Hepatocyte (in vitro differentiated cells): ENCODE measurements around the gene SYCE3. TPM values are rescaled to one million over a fixed set of nuclear protein-coding genes. Genes with fewer than 3 reads are reported as not detected.
A peak's percentile ranks its signal among the peaks of the same experiment; 100 is the strongest.

Experiments
- DNase-seq: peaks from one replicate; pipeline ENCODE4 v3.0.0-alpha.2; 2016; ENCODE audit warnings: low spot score
- H2AFZ ChIP-seq: fragments of 200-600 bp; sonication (generic); 2 replicates; pipeline ENCODE4 v1.6.0; 2016; ENCODE audit warnings: antibody characterized with exemption, mild to moderate bottlenecking
- H3K27ac ChIP-seq: fragments of 200-600 bp; sonication (generic); 2 replicates; pipeline ENCODE4 v1.5.1; 2016; ENCODE audit warnings: mild to moderate bottlenecking
- H3K27me3 ChIP-seq: fragments of 200-600 bp; sonication (generic); 2 replicates; pipeline ENCODE4 v1.6.1; 2016
- H3K36me3 ChIP-seq: fragments of 200-600 bp; sonication (generic); replicated peaks from 2 replicates; pipeline ENCODE4 v1.5.1; 2016; ENCODE audit warnings: low read depth; ENCODE audit not compliant: insufficient read depth
- H3K4me1 ChIP-seq: fragments of 200-600 bp; sonication (generic); 2 replicates; pipeline ENCODE4 v1.5.1; 2016; ENCODE audit warnings: mild to moderate bottlenecking, moderate library complexity; ENCODE audit not compliant: insufficient read depth
- H3K4me2 ChIP-seq: fragments of 200-600 bp; sonication (generic); 2 replicates; pipeline ENCODE4 v1.6.0; 2016
- H3K4me3 ChIP-seq: fragments of 200-600 bp; sonication (generic); 2 replicates; pipeline ENCODE4 v1.5.1; 2016; ENCODE audit warnings: mild to moderate bottlenecking
- H3K79me2 ChIP-seq: fragments of 200-600 bp; sonication (generic); 2 replicates; pipeline ENCODE4 v1.6.0; 2017; ENCODE audit warnings: mild to moderate bottlenecking
- H3K9me2 ChIP-seq: fragments of 200-600 bp; sonication (generic); replicated peaks from 2 replicates; pipeline ENCODE4 v1.6.0; 2017; ENCODE audit warnings: mild to moderate bottlenecking; ENCODE audit not compliant: insufficient read depth
- H3K9me3 ChIP-seq: fragments of 200-600 bp; sonication (generic); 2 replicates; pipeline ENCODE4 v1.5.1; 2016; ENCODE audit warnings: low read depth, mild to moderate bottlenecking
- H4K20me1 ChIP-seq: fragments of 200-600 bp; sonication (generic); 2 replicates; pipeline ENCODE4 v1.6.0; 2016; ENCODE audit warnings: mild to moderate bottlenecking; ENCODE audit not compliant: insufficient read depth, poor library complexity, severe bottlenecking
- EZH2 ChIP-seq: fragments of 200-600 bp; sonication (generic); IDR thresholded peaks from 2 replicates; pipeline ENCODE4 v1.6.1; 2016; ENCODE audit warnings: antibody characterized with exemption, mild to moderate bottlenecking, borderline replicate concordance
- EZH2phosphoT487 ChIP-seq: fragments of 200-600 bp; sonication (generic); IDR thresholded peaks from one replicate; pipeline ENCODE4 v1.6.1; 2018; ENCODE audit warnings: antibody characterized with exemption, mild to moderate bottlenecking, low read depth, moderate library complexity; ENCODE audit not compliant: unreplicated experiment, severe bottlenecking
- WGBS: methylation state at CpG from one replicate; pipeline ENCODE4 v1.1.6; 2016; ENCODE audit warnings: low lambda C conversion rate; ENCODE audit errors: missing lambda C conversion rate; 5-methylcytosine and 5-hydroxymethylcytosine counted together
- polyA plus RNA-seq: library from polyadenylated mRNA; unstranded; fragments of >200 nt; fragmentation: Nextera tagmentation; extraction: Ambion mirVana; gene quantifications from 2 replicates; pipeline ENCODE4 v1.2.1, GENCODE V29; 2016
- total RNA-seq: library from RNA; depleted of rRNA; stranded (reverse); fragments of >200 nt; gene quantifications from 2 replicates; pipeline ENCODE4 v1.2.3, GENCODE V29; 2014
- TF ChIP-seq, protein P1 (sequence below): fragments of 200-600 bp; sonication (generic); IDR thresholded peaks from 2 replicates; pipeline ENCODE4 v1.5.1; 2016; ENCODE audit warnings: antibody characterized with exemption, mild to moderate bottlenecking; ENCODE audit not compliant: poor library complexity

Gene SYCE3
- total and polyA plus RNA-seq, 2 experiments from 2014 or later = 1.4 TPM; not detected in 1

DNA sequence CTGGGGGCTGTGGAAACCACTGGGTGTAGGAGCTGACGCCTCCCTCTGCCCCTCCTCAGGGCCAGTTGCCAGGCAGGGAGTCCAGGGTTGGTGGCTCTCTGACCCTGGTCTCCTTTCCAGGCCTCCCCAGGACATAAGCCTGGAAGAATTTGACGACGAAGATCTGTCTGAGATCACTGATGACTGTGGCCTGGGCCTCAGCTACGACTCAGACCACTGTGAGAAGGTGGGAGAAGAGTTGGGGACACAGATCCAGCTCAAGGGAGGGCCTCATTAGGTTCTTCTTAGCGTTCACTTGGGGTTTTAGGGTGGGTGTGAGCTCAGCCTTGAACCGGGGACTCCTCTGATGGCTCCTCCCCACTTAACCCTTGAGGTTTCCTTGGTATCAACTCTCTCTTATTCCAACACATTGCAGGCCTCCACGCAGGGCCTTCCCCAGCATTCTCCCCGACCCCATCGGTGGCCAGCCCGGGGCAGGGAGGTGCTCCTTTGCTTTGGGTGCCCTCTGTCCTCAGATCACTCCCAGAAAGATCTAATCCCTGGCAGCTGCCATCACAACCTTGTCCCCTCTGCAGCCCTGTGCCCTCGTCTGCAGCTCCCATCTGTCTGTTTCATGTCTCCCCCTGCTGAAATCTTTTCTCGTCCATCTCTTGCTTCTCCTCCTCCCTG is 39.1 kb upstream of the SYCE3 start:
- whole genome bisulfite sequencing = 55% methylated on average over 12 of the region's 12 CpGs

GRCh38 chr22:50600967-50601668 is 38.4 kb upstream of the SYCE3 start:
- H3K4me1 ChIP-seq = peaks cover 3% of the 10 kb centered on the region
- H3K9me3 ChIP-seq = no peaks in the 10 kb centered on the region
- peaks cover 27% of the 10 kb centered on the region for H3K27me3 ChIP-seq
- H3K9me2 ChIP-seq = no peaks in the 10 kb centered on the region
- H3K4me3 ChIP-seq = no peak overlapping the region
- 10% methylated on average over 26 of the region's 52 CpGs for WGBS
- no peak overlapping the region for H2AFZ ChIP-seq
- H3K36me3 ChIP-seq = no peaks in the 10 kb centered on the region
- H3K79me2 ChIP-seq = no peaks in the 10 kb centered on the region
- no peak for TF ChIP-seq EZH2phosphoT487
- no peak for TF ChIP-seq EZH2
- TF ChIP-seq, protein P1, sequence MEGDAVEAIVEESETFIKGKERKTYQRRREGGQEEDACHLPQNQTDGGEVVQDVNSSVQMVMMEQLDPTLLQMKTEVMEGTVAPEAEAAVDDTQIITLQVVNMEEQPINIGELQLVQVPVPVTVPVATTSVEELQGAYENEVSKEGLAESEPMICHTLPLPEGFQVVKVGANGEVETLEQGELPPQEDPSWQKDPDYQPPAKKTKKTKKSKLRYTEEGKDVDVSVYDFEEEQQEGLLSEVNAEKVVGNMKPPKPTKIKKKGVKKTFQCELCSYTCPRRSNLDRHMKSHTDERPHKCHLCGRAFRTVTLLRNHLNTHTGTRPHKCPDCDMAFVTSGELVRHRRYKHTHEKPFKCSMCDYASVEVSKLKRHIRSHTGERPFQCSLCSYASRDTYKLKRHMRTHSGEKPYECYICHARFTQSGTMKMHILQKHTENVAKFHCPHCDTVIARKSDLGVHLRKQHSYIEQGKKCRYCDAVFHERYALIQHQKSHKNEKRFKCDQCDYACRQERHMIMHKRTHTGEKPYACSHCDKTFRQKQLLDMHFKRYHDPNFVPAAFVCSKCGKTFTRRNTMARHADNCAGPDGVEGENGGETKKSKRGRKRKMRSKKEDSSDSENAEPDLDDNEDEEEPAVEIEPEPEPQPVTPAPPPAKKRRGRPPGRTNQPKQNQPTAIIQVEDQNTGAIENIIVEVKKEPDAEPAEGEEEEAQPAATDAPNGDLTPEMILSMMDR = no peak
- no peak overlapping the region for H3K27ac ChIP-seq
- no peaks in the 10 kb centered on the region for H4K20me1 ChIP-seq
- H3K4me2 ChIP-seq = peak overlapping the region; percentile 96
- DNase-seq = no peak

More for the DNA sequence above, 39.1 kb upstream of the SYCE3 start:
- H3K79me2 ChIP-seq = no peaks in the 10 kb centered on the region
- no peak overlapping the region for H3K4me3 ChIP-seq
- TF ChIP-seq, protein P1 = no peak
- no peak for TF ChIP-seq EZH2phosphoT487
- no peak for TF ChIP-seq EZH2
- no peaks in the 10 kb centered on the region for H4K20me1 ChIP-seq
- H3K36me3 ChIP-seq = no peaks in the 10 kb centered on the region
- peaks cover 27% of the 10 kb centered on the region for H3K27me3 ChIP-seq
- no peaks in the 10 kb centered on the region for H3K9me2 ChIP-seq
- H3K27ac ChIP-seq = no peak overlapping the region
- H3K9me3 ChIP-seq = no peaks in the 10 kb centered on the region
- no peak overlapping the region for H2AFZ ChIP-seq
- DNase-seq = no peak
- peaks cover 3% of the 10 kb centered on the region for H3K4me1 ChIP-seq
- H3K4me2 ChIP-seq = no peak overlapping the region

DNA sequence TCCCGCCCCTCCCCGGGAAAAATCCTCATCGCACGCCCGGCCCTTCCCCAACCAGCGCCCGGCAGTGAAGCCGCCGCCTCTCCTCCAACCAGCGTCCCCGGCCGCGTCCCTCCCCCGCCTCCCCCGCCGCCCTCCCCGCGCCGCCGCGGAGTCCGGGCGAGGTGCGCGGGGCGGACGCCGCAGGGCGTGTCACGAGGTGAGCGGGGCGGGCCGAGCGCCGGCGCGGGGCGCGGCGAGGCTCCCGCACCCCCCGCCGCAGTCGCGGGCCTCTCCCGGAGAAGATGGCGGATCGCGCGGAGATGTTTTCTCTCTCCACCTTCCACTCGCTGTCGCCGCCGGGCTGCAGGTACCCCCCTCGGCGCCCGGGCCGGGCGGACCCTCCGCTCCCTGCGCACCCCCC is 37.8 kb upstream of the SYCE3 start, which contains the start of gene MAPK8IP2:
Gene MAPK8IP2 (plus strand): TSS at position 256 of the 400 bp plus-strand sequence. CDS start 26 bp downstream, at position 282.
- H3K27me3 ChIP-seq = peaks cover 27% of the 10 kb centered on the region
- no peaks in the 10 kb centered on the region for H3K36me3 ChIP-seq
- DNase-seq = peak; percentile 45
- H2AFZ ChIP-seq = no peak within 1 kb of the TSS
- TF ChIP-seq, protein P1 = no peak
- TF ChIP-seq EZH2phosphoT487 = no peak
- no peak for TF ChIP-seq EZH2
- no peaks in the 10 kb centered on the region for H3K9me2 ChIP-seq
- no peaks in the 10 kb centered on the region for H3K9me3 ChIP-seq
- H3K4me2 ChIP-seq = peak within 1 kb of the TSS; percentile 96
- H3K4me3 ChIP-seq = peak within 1 kb of the TSS; percentile 26
- H4K20me1 ChIP-seq = no peaks in the 10 kb centered on the region
- 0% methylated on average over 3 of the region's 61 CpGs for WGBS
- peaks cover 3% of the 10 kb centered on the region for H3K4me1 ChIP-seq
- no peaks in the 10 kb centered on the region for H3K79me2 ChIP-seq
- H3K27ac ChIP-seq = no peak within 1 kb of the TSS
